ENCODE data around the gene GLYATL1. TPM values are rescaled to one million over a fixed set of nuclear protein-coding genes. Genes with fewer than 3 reads are reported as not detected.

GLYATL1 gene
- total and polyA plus RNA-seq, 2 experiments from 2014 or later, result 7.9 to 12.6 TPM

- TF ChIP-seq REST (IDR thresholded peaks at IDR 0.05; ENCODE audit: unreplicated experiment) (no peak), JUNB (IDR thresholded peaks at IDR 0.05; ENCODE audit: unreplicated experiment) (no peak), EZH2phosphoT487 (IDR thresholded peaks at IDR 0.05; ENCODE audit: unreplicated experiment) (no peak), POLR2AphosphoS5 (IDR thresholded peaks at IDR 0.05; ENCODE audit: low read depth) (no peak), NANOG (IDR thresholded peaks at IDR 0.05; ENCODE audit: borderline replicate concordance) (no peak), CTCF (conservative IDR thresholded peaks at IDR 0.05; ENCODE audit: low read depth in 2 of 2) (no peak)
These were observed 890 bp upstream of the GLYATL1 start (continued) for GRCh38 chr11:58938398-58938797.

- ATAC-seq, result no peak
- H3K4me2 ChIP-seq, result no peak overlapping the region
- no peaks in the 10 kb centered on the region for H3K27me3 ChIP-seq (ENCODE audit: insufficient read depth)
- H3K4me3 ChIP-seq, result no peak overlapping the region
- Mint-ChIP-seq H3K9me3 (no peaks in the 10 kb centered on the region), H3K27ac (no peak overlapping the region), H3K4me3 (no peak overlapping the region), H3K36me3 (ENCODE audit: low read depth) (no peaks in the 10 kb centered on the region), H3K27me3 (ENCODE audit: insufficient read depth, low read depth, poor library complexity) (no peaks in the 10 kb centered on the region), H3K4me1 (no peaks in the 10 kb centered on the region)
- no peaks in the 10 kb centered on the region for H3K36me3 ChIP-seq (ENCODE audit: insufficient read depth)
- H4K20me1 ChIP-seq (replicated peaks; ENCODE audit: insufficient read depth), result no peaks in the 10 kb centered on the region; the same call in 1 of the 2 replicates
- TF ChIP-seq NANOG (IDR thresholded peaks at IDR 0.05; ENCODE audit: borderline replicate concordance) (no peak), POLR2AphosphoS5 (IDR thresholded peaks at IDR 0.05; ENCODE audit: low read depth) (no peak)
- no peak for DNase-seq (ENCODE audit: low spot score)
- H3F3A ChIP-seq (replicated peaks; ENCODE audit: low read depth), result no peaks in the 10 kb centered on the region
- 0 out of 2 replicates have a peak, but pooled peaks cover 3% of the 10 kb centered on the region for H3K9me2 ChIP-seq (ENCODE audit: insufficient read depth)
- H3K4me1 ChIP-seq (ENCODE audit: insufficient read depth), result no peaks in the 10 kb centered on the region
- no peaks in the 10 kb centered on the region for H3K79me2 ChIP-seq (replicated peaks; ENCODE audit: insufficient read depth)
- H2AFZ ChIP-seq, result no peak overlapping the region
- no peak overlapping the region for H3K27ac ChIP-seq (ENCODE audit: low read depth)
These were observed 740 bp downstream of the GLYATL1 start for GRCh38 chr11:58940028-58940427.

DNA sequence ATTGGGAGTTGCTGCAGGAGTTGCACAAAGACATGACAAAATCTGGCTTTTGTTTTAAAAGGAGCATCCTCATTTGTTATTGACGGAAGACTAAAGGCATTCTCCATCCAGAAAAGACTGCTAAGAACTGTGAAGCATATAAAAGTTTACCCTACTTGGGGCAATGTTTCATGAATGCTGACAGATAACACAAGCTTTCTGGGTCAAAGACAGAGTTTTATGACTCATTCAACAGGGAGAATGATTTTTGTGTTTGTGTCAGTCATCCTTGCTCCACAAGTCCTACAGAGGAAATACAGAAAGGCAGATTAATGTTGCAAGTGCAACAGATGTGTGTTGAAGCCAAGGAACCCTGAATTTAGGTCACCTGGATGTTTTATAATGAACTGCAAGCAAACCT, 2.5 kb downstream of the GLYATL1 start:
- no peaks in the 10 kb centered on the region; the same call in 1 of the 2 replicates for H4K20me1 ChIP-seq (replicated peaks; ENCODE audit: insufficient read depth)
- no peaks in the 10 kb centered on the region for H3K4me1 ChIP-seq (ENCODE audit: insufficient read depth)
- H3K36me3 ChIP-seq (ENCODE audit: insufficient read depth), result no peaks in the 10 kb centered on the region
- Mint-ChIP-seq H3K4me3 (no peak overlapping the region), H3K27ac (no peak overlapping the region), H3K4me1 (no peaks in the 10 kb centered on the region), H3K36me3 (ENCODE audit: low read depth) (no peaks in the 10 kb centered on the region), H3K27me3 (ENCODE audit: insufficient read depth, low read depth, poor library complexity) (no peaks in the 10 kb centered on the region), H3K9me3 (no peaks in the 10 kb centered on the region)
- H3K9me2 ChIP-seq (ENCODE audit: insufficient read depth), result 0 out of 2 replicates have a peak, but pooled peaks cover 3% of the 10 kb centered on the region
- H2AFZ ChIP-seq, result no peak overlapping the region
- no peaks in the 10 kb centered on the region for H3K27me3 ChIP-seq (ENCODE audit: insufficient read depth)
- DNase-seq (ENCODE audit: low spot score) (no peak), ATAC-seq (no peak)
- no peaks in the 10 kb centered on the region for H3F3A ChIP-seq (replicated peaks; ENCODE audit: low read depth)
- no peak overlapping the region for H3K4me2 ChIP-seq
- no peak overlapping the region for H3K4me3 ChIP-seq
- no peak overlapping the region for H3K27ac ChIP-seq (ENCODE audit: low read depth)
- no peaks in the 10 kb centered on the region for H3K79me2 ChIP-seq (replicated peaks; ENCODE audit: insufficient read depth)
- TF ChIP-seq JUNB (IDR thresholded peaks at IDR 0.05; ENCODE audit: unreplicated experiment), result no peak
- TF ChIP-seq ZNF331 (CRISPR knock-in tag; IDR thresholded peaks at IDR 0.05; ENCODE audit: low read depth), result no peak
- TF ChIP-seq ETS1 (IDR thresholded peaks at IDR 0.05), result no peak
- TF ChIP-seq EZH2phosphoT487 (IDR thresholded peaks at IDR 0.05; ENCODE audit: unreplicated experiment), result no peak
- no peak for TF ChIP-seq NANOG (IDR thresholded peaks at IDR 0.05; ENCODE audit: borderline replicate concordance)
- TF ChIP-seq EZH2 (IDR thresholded peaks at IDR 0.05; ENCODE audit: low read depth, unreplicated experiment), result no peak
- no peak for TF ChIP-seq REST (IDR thresholded peaks at IDR 0.05; ENCODE audit: unreplicated experiment)
- TF ChIP-seq ZNF114 (CRISPR knock-in tag; IDR thresholded peaks at IDR 0.05), result no peak
- TF ChIP-seq STAT1 (IDR thresholded peaks at IDR 0.05; ENCODE audit: unreplicated experiment), result no peak
- TF ChIP-seq CREB1 (CRISPR knock-in tag; IDR thresholded peaks at IDR 0.05; ENCODE audit: low read depth), result no peak
